Liver (tissue), 9 donors: ENCODE data around the gene RING1. TPM values are rescaled to one million over a fixed set of nuclear protein-coding genes. Genes with fewer than 3 reads are reported as not detected.

ENCODE experiments used
- DNase-seq: peaks from one replicate; pipeline ENCODE4 v3.0.0-alpha.2; 2017; ENCODE audit warnings: low spot score
- H3K27ac ChIP-seq, 2 donors: one replicate each; pipeline ENCODE4 v1.7.0; 2013; ENCODE audit warnings: inconsistent platforms in 2 of 2, low read length in 2 of 2, control low read depth in 1 of 2, low read depth in 1 of 2, mild to moderate bottlenecking in 1 of 2
- H3K27me3 ChIP-seq, 4 donors: one replicate each; pipeline versions ENCODE4 v1.6.1 to v1.7.0; 2013; ENCODE audit warnings: low read length in 3 of 4, inconsistent platforms in 1 of 4, mild to moderate bottlenecking in 1 of 4, moderate library complexity in 1 of 4; ENCODE audit not compliant: control insufficient read depth in 4 of 4, insufficient read depth in 4 of 4
- H3K36me3 ChIP-seq, 4 donors: one replicate each; pipeline versions ENCODE4 v1.6.1 to v1.7.0; 2013; ENCODE audit warnings: low read length in 3 of 4, mild to moderate bottlenecking in 3 of 4, low read depth in 1 of 4, moderate library complexity in 1 of 4; ENCODE audit not compliant: control insufficient read depth in 4 of 4, insufficient read depth in 3 of 4
- H3K4me1 ChIP-seq, 4 donors: one replicate each; pipeline versions ENCODE4 v1.6.1 to v1.7.0; 2013; ENCODE audit warnings: low read length in 3 of 4, mild to moderate bottlenecking in 3 of 4, moderate library complexity in 1 of 4; ENCODE audit not compliant: control insufficient read depth in 4 of 4, insufficient read depth in 4 of 4
- H3K4me3 ChIP-seq, 3 donors: one replicate each; pipeline versions ENCODE4 v1.6.1 to v1.7.0; 2013; ENCODE audit warnings: low read length in 3 of 3, control low read depth in 1 of 3, low read depth in 1 of 3, mild to moderate bottlenecking in 1 of 3
- H3K9ac ChIP-seq, 2 donors: one replicate each; pipeline ENCODE4 v1.7.0; 2013; ENCODE audit warnings: low read length in 2 of 2, mild to moderate bottlenecking in 2 of 2, moderate library complexity in 2 of 2, control low read depth in 1 of 2, low read depth in 1 of 2
- H3K9me3 ChIP-seq, 4 donors: one replicate each; pipeline versions ENCODE4 v1.6.1 to v1.7.0; 2013; ENCODE audit warnings: low read length in 3 of 4; ENCODE audit not compliant: control insufficient read depth in 4 of 4
- ATF3 ChIP-seq: IDR thresholded peaks from 2 replicates; pipeline ENCODE4 v1.6.1; 2016; ENCODE audit warnings: antibody characterized with exemption
- EGR1 ChIP-seq, 2 donors: IDR thresholded peaks; 2 replicates each; pipeline ENCODE4 v1.6.1; 2016 to 2018; ENCODE audit warnings: antibody characterized with exemption in 2 of 2, low read depth in 2 of 2
- FOXA1 ChIP-seq: IDR thresholded peaks from 2 replicates; pipeline ENCODE4 v1.6.1; 2016; ENCODE audit warnings: antibody characterized with exemption
- FOXA2 ChIP-seq: IDR thresholded peaks from 2 replicates; pipeline ENCODE4 v1.6.1; 2016; ENCODE audit warnings: antibody characterized with exemption
- GABPA ChIP-seq, 2 donors: IDR thresholded peaks in 1 of 2; conservative IDR thresholded peaks in 1 of 2; 2 replicates each; pipeline ENCODE4 v1.6.1; 2016; ENCODE audit warnings: antibody characterized with exemption in 2 of 2, mild to moderate bottlenecking in 1 of 2, moderate library complexity in 1 of 2
- HNF4A ChIP-seq, 2 donors: conservative IDR thresholded peaks; 2 replicates each; pipeline ENCODE4 v1.6.1; 2016; ENCODE audit warnings: antibody characterized with exemption in 2 of 2, mild to moderate bottlenecking in 2 of 2
- HNF4G ChIP-seq: IDR thresholded peaks from 2 replicates; pipeline ENCODE4 v1.6.1; 2016; ENCODE audit warnings: antibody characterized with exemption
- JUND ChIP-seq, 2 donors: IDR thresholded peaks; 2 replicates each; pipeline ENCODE4 v1.6.1; 2016; ENCODE audit warnings: antibody characterized with exemption in 2 of 2
- NR2F2 ChIP-seq: IDR thresholded peaks from 2 replicates; pipeline ENCODE4 v1.6.1; 2016; ENCODE audit warnings: antibody characterized with exemption
- RAD21 ChIP-seq, 2 donors: IDR thresholded peaks; 2 replicates each; pipeline ENCODE4 v1.6.1; 2016; ENCODE audit warnings: antibody characterized with exemption in 2 of 2, mild to moderate bottlenecking in 2 of 2
- RXRA ChIP-seq, 2 donors: IDR thresholded peaks; 2 replicates each; pipeline ENCODE4 v1.6.1; 2017 to 2018; ENCODE audit warnings: antibody characterized with exemption in 2 of 2, mild to moderate bottlenecking in 1 of 2
- SP1 ChIP-seq: IDR thresholded peaks from 2 replicates; pipeline ENCODE4 v1.6.1; 2018; ENCODE audit warnings: antibody characterized with exemption, mild to moderate bottlenecking
- YY1 ChIP-seq: IDR thresholded peaks from 2 replicates; pipeline ENCODE4 v1.6.1; 2016; ENCODE audit warnings: antibody characterized with exemption, mild to moderate bottlenecking
- WGBS: extraction: QIAGEN DNeasy Blood & Tissue Kit; methylation state at CpG from one replicate; pipeline ENCODE4 v1.1.7; 2013; 5-methylcytosine and 5-hydroxymethylcytosine counted together
- polyA plus RNA-seq, 2 donors: library from polyadenylated mRNA; stranded (reverse) in 1 of 2; unstranded in 1 of 2; fragments of 200-250 nt in 1 of 2; fragments of >200 nt in 1 of 2; fragmentation: Nextera tagmentation in 1 of 2; extraction: Ambion mirVana in 1 of 2; gene quantifications; one replicate each; pipeline versions ENCODE4 v1.2.1 to v1.2.3, GENCODE V29; 2013 to 2015
- total RNA-seq, 2 donors: library from RNA; depleted of rRNA; stranded (reverse); fragments of >200 nt; gene quantifications; one replicate each; pipeline ENCODE4 v1.2.3, GENCODE V29; 2014
- TF ChIP-seq, protein P1 (sequence below): fragments of 150-350 bp; IDR thresholded peaks from 2 replicates; pipeline ENCODE4 v1.5.1; 2017; ENCODE audit warnings: improper control_type of control experiment, low read depth, low read length; ENCODE audit not compliant: missing input control
- TF ChIP-seq, protein P2 (sequence below): IDR thresholded peaks from 2 replicates; pipeline ENCODE4 v1.6.1; 2016; ENCODE audit warnings: antibody characterized with exemption
- TF ChIP-seq, protein P3 (sequence below): IDR thresholded peaks from 2 replicates; pipeline ENCODE4 v1.6.1; 2016; ENCODE audit warnings: antibody characterized with exemption
- donor health status: healthy.
- donor health status: healthy.
- donor health status: healthy.
- donor health status: healthy.
- donor health status: healthy.

The RING1 gene
- total and polyA plus RNA-seq, 4 donors = 4.4 to 19.7 (median 14.9) TPM

- TF ChIP-seq, protein P1, sequence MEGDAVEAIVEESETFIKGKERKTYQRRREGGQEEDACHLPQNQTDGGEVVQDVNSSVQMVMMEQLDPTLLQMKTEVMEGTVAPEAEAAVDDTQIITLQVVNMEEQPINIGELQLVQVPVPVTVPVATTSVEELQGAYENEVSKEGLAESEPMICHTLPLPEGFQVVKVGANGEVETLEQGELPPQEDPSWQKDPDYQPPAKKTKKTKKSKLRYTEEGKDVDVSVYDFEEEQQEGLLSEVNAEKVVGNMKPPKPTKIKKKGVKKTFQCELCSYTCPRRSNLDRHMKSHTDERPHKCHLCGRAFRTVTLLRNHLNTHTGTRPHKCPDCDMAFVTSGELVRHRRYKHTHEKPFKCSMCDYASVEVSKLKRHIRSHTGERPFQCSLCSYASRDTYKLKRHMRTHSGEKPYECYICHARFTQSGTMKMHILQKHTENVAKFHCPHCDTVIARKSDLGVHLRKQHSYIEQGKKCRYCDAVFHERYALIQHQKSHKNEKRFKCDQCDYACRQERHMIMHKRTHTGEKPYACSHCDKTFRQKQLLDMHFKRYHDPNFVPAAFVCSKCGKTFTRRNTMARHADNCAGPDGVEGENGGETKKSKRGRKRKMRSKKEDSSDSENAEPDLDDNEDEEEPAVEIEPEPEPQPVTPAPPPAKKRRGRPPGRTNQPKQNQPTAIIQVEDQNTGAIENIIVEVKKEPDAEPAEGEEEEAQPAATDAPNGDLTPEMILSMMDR = no peak
- TF ChIP-seq RAD21 (IDR thresholded peaks at IDR 0.05) = no peak
- TF ChIP-seq HNF4A (conservative IDR thresholded peaks at IDR 0.05) = no peak
Measured at GRCh38 chr6:33169291-33170175, 38.8 kb upstream of the RING1 start (continued).

GRCh38 chr6:33170176-33171015 is 37.9 kb upstream of the RING1 start:
- no peak for DNase-seq
- Histone ChIP-seq H3K4me3 (no peak overlapping the region), H3K27ac (no peak overlapping the region), H3K27me3 (no peaks in the 10 kb centered on the region), H3K36me3 (no peaks in the 10 kb centered on the region), H3K9ac (no peak overlapping the region), H3K9me3 (no peaks in the 10 kb centered on the region), H3K4me1 (no peaks in the 10 kb centered on the region)
- WGBS = 87% methylated on average over 9 of the region's 9 CpGs
- TF ChIP-seq SP1 (no peak), NR2F2 (no peak), RAD21 (IDR thresholded peaks at IDR 0.05) (no peak), FOXA2 (no peak), RXRA (IDR thresholded peaks at IDR 0.05) (no peak), FOXA1 (no peak), HNF4G (no peak), ATF3 (no peak), GABPA (IDR thresholded peaks at IDR 0.05 in 1 of 2, conservative IDR thresholded peaks at IDR 0.05 in 1 of 2) (no peak), YY1 (no peak), JUND (IDR thresholded peaks at IDR 0.05) (no peak), EGR1 (IDR thresholded peaks at IDR 0.05; ENCODE audit: low read depth in 2 of 2) (no peak)
- TF ChIP-seq, protein P2, sequence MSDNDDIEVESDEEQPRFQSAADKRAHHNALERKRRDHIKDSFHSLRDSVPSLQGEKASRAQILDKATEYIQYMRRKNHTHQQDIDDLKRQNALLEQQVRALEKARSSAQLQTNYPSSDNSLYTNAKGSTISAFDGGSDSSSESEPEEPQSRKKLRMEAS = no peak
- TF ChIP-seq, protein P3, sequence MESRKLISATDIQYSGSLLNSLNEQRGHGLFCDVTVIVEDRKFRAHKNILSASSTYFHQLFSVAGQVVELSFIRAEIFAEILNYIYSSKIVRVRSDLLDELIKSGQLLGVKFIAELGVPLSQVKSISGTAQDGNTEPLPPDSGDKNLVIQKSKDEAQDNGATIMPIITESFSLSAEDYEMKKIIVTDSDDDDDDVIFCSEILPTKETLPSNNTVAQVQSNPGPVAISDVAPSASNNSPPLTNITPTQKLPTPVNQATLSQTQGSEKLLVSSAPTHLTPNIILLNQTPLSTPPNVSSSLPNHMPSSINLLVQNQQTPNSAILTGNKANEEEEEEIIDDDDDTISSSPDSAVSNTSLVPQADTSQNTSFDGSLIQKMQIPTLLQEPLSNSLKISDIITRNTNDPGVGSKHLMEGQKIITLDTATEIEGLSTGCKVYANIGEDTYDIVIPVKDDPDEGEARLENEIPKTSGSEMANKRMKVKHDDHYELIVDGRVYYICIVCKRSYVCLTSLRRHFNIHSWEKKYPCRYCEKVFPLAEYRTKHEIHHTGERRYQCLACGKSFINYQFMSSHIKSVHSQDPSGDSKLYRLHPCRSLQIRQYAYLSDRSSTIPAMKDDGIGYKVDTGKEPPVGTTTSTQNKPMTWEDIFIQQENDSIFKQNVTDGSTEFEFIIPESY = no peak
